Endodermal cell (in vitro differentiated cells): ENCODE data around the gene MSANTD3. TPM values are rescaled to one million over a fixed set of nuclear protein-coding genes. Genes with fewer than 3 reads are reported as not detected.
A peak's percentile ranks its signal among the peaks of the same experiment; 100 is the strongest.

Experiments
- DNase-seq: peaks from one replicate; pipeline ENCODE4 v3.0.0-alpha.2; 2017
- H3K27ac ChIP-seq: 2 replicates; pipeline ENCODE4 v1.5.1; 2013; ENCODE audit warnings: mild to moderate bottlenecking, low read depth, low read length, moderate library complexity
- H3K27me3 ChIP-seq: 2 replicates; pipeline ENCODE4 v1.6.1; 2013; ENCODE audit warnings: mild to moderate bottlenecking, low read length, moderate library complexity; ENCODE audit not compliant: insufficient read depth, control insufficient read depth, poor library complexity, severe bottlenecking
- H3K36me3 ChIP-seq: 2 replicates; pipeline ENCODE4 v1.7.0; 2013; ENCODE audit warnings: mild to moderate bottlenecking, low read length, moderate library complexity; ENCODE audit not compliant: control insufficient read depth, insufficient read depth
- H3K4me1 ChIP-seq: one replicate; pipeline ENCODE4 v1.7.0; 2013; ENCODE audit warnings: low read length; ENCODE audit not compliant: control insufficient read depth, insufficient read depth
- H3K4me3 ChIP-seq: 2 replicates; pipeline ENCODE4 v1.5.1; 2013; ENCODE audit warnings: mild to moderate bottlenecking, low read length, moderate library complexity
- H3K9ac ChIP-seq: 2 replicates; pipeline ENCODE4 v1.6.1; 2013; ENCODE audit warnings: mild to moderate bottlenecking, low read length, moderate library complexity; ENCODE audit not compliant: poor library complexity, severe bottlenecking; ENCODE audit errors: extremely low read depth
- H3K9me3 ChIP-seq: 2 replicates; pipeline ENCODE4 v1.6.1; 2013; ENCODE audit warnings: mild to moderate bottlenecking, low read length, moderate library complexity; ENCODE audit not compliant: control insufficient read depth
- H3K27ac Mint-ChIP-seq: 2 replicates; pipeline ENCODE4 v1.8.0; 2020; ENCODE audit warnings: mixed read lengths
- H3K27me3 Mint-ChIP-seq: 2 replicates; pipeline ENCODE4 v1.8.0; 2021; ENCODE audit warnings: mild to moderate bottlenecking, mixed read lengths; ENCODE audit not compliant: insufficient read depth
- H3K36me3 Mint-ChIP-seq: 2 replicates; pipeline ENCODE4 v1.8.0; 2020; ENCODE audit warnings: low read depth, mixed read lengths
- H3K4me1 Mint-ChIP-seq: 2 replicates; pipeline ENCODE4 v1.8.0; 2020; ENCODE audit warnings: mixed read lengths
- H3K4me3 Mint-ChIP-seq: 2 replicates; pipeline ENCODE4 v1.8.0; 2020; ENCODE audit warnings: mild to moderate bottlenecking, moderate library complexity, mixed read lengths
- H3K9me3 Mint-ChIP-seq: 2 replicates; pipeline ENCODE4 v1.8.0; 2020; ENCODE audit warnings: mild to moderate bottlenecking, mixed read lengths
- CTCF ChIP-seq: fragments of 200-600 bp; sonication (generic); conservative IDR thresholded peaks from 2 replicates; pipeline ENCODE4 v1.5.0; 2021; ENCODE audit warnings: antibody characterized with exemption, mild to moderate bottlenecking
- WGBS, 2 experiments: methylation state at CpG; one replicate each; pipeline versions ENCODE4 v1.1.5 to v1.1.7; 2013; ENCODE audit warnings: missing lambda C conversion rate in 2 of 2, mixed read lengths in 1 of 2; ENCODE audit not compliant: insufficient coverage in 1 of 2, insufficient read length in 1 of 2; 5-methylcytosine and 5-hydroxymethylcytosine counted together
- total RNA-seq, 2 donors: library from RNA; stranded (reverse); fragmentation: NEBNext Ultra II Directional in 1 of 2; extraction: Animal tissue kit (Norgen Biotek cat#: 25700) in 1 of 2; gene quantifications; 2 replicates in 1 of 2; 3 replicates in 1 of 2; pipeline ENCODE4 v1.2.1, GENCODE V29; 2021

Gene MSANTD3
- total RNA-seq, 2 donors from 2014 or later, result 29.8 to 32.2 TPM

GRCh38 chr9:100443781-100444768, 17.1 kb downstream of the MSANTD3 start:
- no peaks in the 10 kb centered on the region for H3K9me3 Mint-ChIP-seq
- peaks cover 4% of the 10 kb centered on the region for H3K4me1 Mint-ChIP-seq

GRCh38 chr9:100445161-100445902, 18.4 kb downstream of the MSANTD3 start:
- no peak for TF ChIP-seq CTCF
- H3K27ac Mint-ChIP-seq, result no peak overlapping the region
- no peak for DNase-seq
- H3K9me3 ChIP-seq, result no peaks in the 10 kb centered on the region
- H3K36me3 ChIP-seq, result peaks cover 14% of the 10 kb centered on the region
- H3K4me1 ChIP-seq, result no peaks in the 10 kb centered on the region
- H3K27ac ChIP-seq, result no peak overlapping the region
- no CpG with 5 or more reads among the region's 1 CpG for WGBS, 2 experiments
- H3K36me3 Mint-ChIP-seq, result peaks cover 19% of the 10 kb centered on the region
- H3K4me1 Mint-ChIP-seq, result peaks cover 4% of the 10 kb centered on the region
- no peak overlapping the region for H3K4me3 Mint-ChIP-seq
- no peak overlapping the region for H3K9ac ChIP-seq
- no peaks in the 10 kb centered on the region for H3K27me3 Mint-ChIP-seq
- no peaks in the 10 kb centered on the region for H3K9me3 Mint-ChIP-seq
- H3K4me3 ChIP-seq, result no peak overlapping the region
- H3K27me3 ChIP-seq, result no peaks in the 10 kb centered on the region

More at GRCh38 chr9:100443781-100444768, 17.1 kb downstream of the MSANTD3 start:
- Histone ChIP-seq H3K27me3 (no peaks in the 10 kb centered on the region), H3K9me3 (no peaks in the 10 kb centered on the region), H3K4me1 (no peaks in the 10 kb centered on the region), H3K4me3 (no peak overlapping the region), H3K9ac (no peak overlapping the region), H3K36me3 (peaks cover 12% of the 10 kb centered on the region), H3K27ac (no peak overlapping the region)
- no peak for TF ChIP-seq CTCF
- no peak overlapping the region for H3K4me3 Mint-ChIP-seq
- no peaks in the 10 kb centered on the region for H3K27me3 Mint-ChIP-seq
- peak overlapping the region; percentile 11 for H3K27ac Mint-ChIP-seq
- DNase-seq, result no peak
- peaks cover 25% of the 10 kb centered on the region for H3K36me3 Mint-ChIP-seq
- WGBS, 2 experiments, result 75 to 82% methylated on average over 3 to 4 of the region's 4 CpGs

DNA sequence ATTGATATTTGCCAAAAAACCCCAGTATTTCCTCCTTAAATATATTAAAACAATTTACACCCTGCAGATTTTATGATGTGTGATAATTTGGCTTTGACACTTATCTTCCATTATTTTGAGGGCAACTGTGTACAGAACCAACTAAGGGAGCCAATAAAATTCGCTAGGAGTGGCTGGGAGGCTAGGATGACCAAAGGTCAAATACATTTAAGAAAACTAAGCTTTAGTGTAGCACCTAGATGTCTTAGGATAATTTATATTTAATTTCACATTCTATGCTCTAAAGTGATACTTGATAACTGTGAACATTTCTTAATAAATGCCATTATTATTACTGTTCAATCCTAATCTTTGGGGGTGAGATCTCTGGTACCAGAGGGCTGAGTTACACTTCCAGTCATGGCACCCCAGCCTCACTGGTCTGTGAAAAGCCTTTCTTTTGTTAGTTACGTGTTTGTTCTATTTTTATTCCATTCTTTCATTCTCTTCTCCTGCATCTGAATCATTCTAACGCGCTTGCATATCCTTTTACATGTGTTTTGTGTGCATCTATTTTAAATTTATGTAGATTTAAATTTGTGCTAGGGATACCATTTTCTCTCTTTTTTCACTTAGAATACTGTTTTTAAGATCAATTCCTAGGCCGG, 19.1 kb downstream of the MSANTD3 start:
- Histone ChIP-seq H3K4me3 (no peak overlapping the region), H3K9me3 (no peaks in the 10 kb centered on the region), H3K27me3 (no peaks in the 10 kb centered on the region), H3K27ac (no peak overlapping the region), H3K4me1 (no peaks in the 10 kb centered on the region), H3K9ac (no peak overlapping the region), H3K36me3 (peaks cover 20% of the 10 kb centered on the region)
- no peak for DNase-seq
- WGBS, 2 experiments, result 92 to 100% methylated on average over 2 to 5 of the region's 5 CpGs
- peaks cover 4% of the 10 kb centered on the region for H3K4me1 Mint-ChIP-seq
- TF ChIP-seq CTCF, result no peak
- H3K9me3 Mint-ChIP-seq, result no peaks in the 10 kb centered on the region
- no peak overlapping the region for H3K4me3 Mint-ChIP-seq
- no peak overlapping the region for H3K27ac Mint-ChIP-seq
- no peaks in the 10 kb centered on the region for H3K27me3 Mint-ChIP-seq
- peaks cover 25% of the 10 kb centered on the region for H3K36me3 Mint-ChIP-seq
